Activated CD4-positive, alpha-beta T cell treated with anti-CD3 and anti-CD28 coated beads for 48 hours (primary cell): ENCODE data around the gene PTPRM.

Experiments used
- DNase-seq: peaks from one replicate; pipeline ENCODE4 v3.0.0-alpha.2; 2020

PTPRM gene

DNA sequence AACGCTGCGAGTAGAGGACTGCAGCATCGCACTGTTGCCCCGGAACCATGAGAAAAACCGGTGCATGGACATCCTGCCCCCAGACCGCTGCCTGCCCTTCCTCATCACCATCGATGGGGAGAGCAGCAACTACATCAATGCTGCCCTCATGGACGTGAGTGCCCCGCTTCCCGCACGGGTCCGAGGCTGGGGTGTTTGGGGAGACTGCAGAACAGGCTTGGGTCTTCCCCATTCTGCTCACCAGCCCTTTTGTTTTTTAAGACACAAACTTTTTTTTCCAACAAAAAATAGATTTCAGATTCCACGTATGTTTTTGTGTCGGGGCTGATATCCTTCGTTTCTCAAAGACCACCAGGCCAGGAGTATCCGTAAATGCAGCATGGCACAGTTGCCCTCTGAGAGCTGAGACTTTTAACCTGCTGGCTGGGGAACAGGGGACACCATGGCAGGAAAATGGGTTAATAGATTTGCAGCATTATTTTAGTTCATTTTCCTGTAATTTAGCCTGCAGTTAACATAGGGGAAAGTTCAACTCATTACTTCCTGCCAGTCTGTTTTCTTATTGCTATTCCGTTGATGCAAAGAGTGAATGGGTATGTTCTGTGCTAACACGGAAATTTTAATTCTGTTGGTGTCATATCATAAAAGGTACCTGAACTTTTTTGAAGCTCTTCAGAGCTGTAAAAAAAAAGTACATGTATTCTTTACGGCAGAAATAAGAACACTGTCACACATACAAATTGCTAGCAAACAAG is 812.2 kb downstream of the PTPRM start:
- DNase-seq = no peak

DNA sequence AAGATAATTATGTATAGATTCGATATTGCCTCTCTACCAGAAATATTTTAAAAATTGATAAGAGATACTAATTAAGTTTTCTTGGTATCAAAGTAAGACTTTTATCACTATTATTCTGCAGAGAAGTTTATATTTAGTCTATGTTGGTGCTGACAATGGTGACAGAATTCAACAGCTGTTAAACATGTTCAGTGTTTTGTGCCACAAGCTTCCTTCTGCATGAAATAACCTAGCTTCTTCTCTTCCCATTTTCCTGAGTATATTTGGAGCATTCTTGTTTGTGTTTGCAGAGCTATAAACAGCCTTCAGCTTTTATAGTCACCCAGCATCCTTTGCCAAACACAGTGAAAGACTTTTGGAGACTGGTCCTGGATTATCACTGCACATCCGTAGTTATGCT is 812.9 kb downstream of the PTPRM start:
- DNase-seq = no peak

DNA sequence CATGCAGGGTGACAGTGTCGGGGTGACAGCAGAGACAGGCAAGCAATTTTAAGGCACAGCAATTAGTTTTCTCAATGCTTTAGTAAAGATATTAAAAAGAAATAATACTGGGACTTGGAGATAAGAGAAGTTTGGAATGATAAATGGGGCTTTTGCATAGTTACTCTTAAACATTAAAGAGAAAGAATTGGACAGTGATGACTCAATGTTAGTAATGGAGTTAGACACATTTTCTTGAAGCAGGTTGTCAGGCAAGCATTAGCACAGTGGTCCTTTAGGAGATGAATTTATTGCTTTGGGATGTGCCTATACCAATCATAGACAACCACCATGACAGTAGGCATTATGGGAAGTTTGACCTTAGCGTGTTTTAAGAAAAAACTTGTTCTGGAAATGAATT is 813.8 kb downstream of the PTPRM start:
- no peak for DNase-seq

DNA sequence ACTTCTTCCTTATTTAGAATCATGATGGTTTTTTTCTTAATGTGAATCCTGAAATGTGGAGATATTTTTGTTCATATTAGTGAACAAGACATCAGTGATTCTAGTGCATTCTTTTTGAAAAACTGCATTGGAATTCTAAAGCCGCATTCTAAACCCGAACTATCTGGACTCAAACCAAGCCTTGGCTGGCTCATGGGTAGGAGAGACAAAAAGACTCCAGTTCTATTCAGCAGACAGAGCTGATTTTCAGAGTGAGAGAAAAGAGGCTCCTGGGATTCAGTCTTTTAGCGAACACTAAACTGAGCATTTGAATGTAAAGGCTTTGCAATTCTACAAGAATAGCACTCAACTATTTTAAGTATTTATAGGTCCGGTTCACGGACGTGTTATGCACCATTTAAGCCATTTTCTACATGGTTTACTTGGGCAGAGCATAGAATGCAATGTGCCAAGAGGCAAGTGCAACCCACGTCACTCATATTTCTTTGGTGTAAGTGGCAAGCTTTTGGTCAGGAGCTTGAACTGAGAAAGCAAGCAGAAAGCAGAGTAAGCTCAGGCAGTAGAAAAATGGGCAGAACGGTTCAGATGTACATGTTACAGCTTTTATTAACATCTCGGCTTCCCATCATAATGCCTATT is 814.8 kb downstream of the PTPRM start:
- no peak for DNase-seq

DNA sequence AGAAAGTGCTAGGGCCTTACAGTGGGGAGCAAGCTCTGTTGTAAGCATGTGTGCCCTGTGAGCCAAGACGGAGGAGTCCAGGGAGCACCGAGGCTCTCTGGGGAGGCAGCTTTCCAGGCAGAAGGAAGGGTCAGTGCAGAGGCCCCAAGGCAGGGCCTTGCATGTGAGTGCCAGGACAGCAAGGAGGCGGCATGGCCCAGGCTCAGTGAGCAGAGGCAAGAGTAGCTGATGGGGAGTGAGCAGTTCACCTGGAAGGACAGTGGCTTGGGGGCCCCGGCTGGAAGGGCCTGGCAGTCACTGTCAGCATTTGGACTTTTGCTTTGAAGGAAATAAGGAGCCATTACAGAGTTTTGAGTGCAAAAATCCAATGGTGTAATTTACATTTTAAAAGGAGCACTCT is 818.3 kb downstream of the PTPRM start:
- DNase-seq = no peak

DNA sequence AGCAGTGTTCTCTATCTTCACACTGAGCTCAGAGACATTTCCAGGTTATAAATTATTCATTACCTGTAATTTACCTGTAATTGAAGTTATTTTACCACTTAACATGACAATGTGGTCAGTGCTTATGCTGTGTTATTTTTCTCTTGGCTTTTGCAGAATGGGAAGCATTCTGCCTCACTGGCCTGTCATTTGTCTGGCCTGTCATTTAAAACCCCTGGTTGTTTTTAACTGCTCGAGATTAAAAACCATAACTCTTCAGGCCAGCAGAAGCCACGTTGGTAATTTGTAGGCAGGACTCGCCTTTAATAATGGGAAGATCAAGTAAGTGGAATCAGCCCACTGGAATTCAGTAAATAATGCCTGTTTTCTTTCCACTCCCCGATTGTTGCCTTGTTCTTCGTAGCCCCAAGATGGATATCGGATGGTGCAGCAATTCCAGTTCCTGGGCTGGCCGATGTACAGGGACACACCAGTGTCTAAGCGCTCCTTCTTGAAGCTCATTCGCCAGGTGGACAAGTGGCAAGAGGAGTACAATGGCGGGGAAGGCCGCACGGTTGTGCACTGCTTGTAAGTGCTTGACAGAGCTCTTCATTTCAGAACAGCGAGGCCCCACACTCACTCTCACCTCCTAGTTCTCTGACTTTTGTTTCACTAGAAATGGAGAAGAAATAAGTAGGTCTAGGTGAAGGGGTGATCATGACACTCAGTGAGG is 819.7 kb downstream of the PTPRM start:
- DNase-seq = no peak

DNA sequence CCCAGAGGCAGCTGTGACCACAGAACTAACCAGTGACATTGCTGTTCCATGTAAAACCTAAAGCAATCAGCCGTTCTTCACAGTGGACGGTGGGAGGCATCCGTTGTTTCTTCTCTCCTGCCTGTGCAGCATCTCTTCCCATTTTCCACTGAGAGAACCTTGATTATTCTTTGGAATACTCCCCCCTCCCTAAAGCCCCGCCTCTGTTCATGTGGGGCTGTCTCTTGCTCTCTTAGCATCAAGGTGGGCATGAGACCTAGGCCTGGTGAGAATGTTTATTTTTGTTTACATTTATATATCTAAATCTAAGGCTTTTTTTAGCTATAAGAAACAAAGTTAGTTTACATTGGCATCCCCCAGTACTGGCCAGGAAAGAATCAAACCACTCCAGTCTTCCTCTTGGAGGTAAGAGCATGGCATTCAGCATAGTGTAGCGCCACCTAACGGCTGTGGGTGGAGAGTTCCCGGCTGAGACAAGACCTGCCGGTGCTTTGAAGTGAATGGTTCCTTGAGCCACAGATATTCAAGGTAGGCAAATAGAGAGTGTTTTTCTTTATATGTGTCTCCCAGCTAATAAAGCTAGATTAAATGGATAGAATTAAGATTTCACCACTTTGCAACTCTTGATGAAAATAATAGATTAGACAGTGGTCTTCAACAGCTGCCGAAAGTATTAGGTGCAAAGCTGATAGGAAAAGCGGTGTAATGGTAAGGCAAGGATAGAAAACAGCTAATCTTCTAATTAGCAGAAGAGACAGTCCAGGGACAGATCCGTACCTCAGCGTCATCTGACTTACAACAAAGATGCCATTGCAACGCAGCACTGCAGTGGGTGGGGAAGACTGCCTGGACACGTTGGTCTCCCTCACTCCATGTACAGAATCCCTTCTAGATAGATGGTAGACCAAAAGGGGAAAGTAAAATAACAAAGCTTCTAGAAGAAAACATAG is 822.5 kb downstream of the PTPRM start:
- DNase-seq = peak; percentile 61

DNA sequence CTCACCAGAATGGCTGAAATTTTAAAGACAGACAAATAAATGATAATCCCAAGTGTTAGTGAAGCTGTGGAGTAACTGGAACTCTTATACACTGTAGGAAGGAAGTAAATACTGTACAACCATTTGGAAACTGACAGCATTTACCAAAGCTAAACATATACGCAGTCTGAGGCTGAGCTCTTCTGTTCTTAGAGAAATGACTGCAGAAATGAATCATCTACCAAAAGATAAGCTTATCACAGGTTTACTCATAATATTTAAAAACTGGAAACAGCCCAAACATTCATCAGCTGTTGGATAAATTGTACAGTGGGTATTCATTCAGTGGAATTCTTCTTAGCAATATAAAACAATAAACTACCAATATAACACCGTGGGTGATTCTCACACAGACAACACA is 824.0 kb downstream of the PTPRM start:
- no peak for DNase-seq

DNA sequence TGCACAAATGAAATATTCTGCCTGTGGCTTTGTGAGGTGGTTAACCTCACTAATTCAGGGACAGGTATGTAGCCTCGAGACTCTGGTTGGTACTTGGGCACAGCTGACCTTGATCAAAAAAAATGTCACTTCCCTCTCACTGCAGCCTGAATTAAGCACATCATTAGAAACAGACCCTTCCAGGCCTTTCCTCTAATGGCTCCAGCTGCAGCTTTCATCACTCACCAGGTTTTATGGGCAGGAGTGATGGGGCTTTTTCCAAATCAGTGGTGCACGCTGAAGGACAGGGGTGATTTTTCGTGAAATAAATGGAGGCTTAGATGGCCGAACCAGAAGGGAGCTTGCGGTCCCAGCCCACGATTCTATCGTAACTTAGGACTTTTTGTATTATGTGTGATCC is 829.1 kb downstream of the PTPRM start:
- DNase-seq = no peak

DNA sequence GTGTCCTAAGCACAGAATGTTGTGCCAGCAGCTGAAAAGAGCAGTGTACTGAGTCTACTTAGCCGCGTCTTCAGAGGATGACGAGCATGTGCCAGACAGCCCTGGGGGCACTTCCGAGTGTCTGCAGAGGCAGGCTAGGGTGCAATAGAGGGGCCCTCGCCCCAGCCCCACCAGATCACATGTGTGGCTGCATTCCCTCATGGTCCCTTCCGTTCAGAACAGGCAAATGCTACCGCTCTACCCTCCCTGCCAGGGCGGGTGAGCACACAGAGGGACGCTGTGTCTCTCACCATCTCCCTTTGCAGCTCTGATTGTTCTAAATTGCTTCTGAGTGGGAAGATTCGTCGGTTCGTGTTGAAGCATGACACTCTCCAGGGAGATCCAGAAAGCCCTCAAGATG is 829.9 kb downstream of the PTPRM start:
- DNase-seq = no peak

DNA sequence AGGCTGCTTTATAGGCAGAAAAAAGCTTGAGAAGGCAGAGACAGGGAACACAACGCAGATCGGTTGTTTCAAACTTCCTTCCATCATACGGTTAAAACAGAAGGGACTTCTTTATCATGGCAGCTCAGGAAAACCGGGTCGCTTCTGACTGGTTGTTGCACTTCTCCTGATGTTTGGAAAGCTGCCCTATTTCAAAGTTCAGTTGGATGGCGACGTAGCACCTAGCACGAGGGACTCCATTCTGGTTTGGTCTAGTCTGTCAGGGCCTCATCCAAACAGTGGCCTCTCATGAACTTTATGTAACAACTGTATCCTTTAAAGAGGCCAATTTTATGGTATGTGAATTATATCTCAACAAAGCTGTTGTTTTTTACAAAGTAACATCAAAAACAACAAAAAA is 832.0 kb downstream of the PTPRM start:
- no peak for DNase-seq

DNA sequence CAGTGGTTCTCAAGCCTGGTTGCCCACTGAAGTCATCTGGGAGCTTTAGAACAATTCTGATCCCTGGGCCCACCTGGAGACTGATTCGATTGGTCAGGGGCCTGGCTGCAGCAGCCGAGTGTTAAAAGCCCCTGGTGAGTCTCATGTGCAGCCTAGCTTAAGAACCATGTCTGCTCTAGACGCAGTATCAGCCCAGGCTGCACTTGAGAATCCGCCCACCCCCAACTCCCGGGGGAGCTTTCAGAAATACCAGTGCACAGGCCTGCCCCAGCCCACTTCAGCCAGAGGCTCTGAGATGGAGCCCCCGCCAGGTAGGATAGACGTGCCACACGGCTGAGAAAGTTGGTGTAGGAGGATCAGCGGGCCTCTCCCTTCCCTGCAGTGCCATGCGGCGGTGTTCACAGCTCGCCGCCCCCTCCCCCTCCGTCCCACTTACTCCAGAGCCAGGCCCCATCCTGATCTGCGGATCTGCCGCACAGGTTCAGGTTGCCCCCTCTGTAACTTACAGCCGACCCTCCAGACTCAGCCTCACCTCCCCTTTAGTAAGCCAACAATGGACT is 833.2 kb downstream of the PTPRM start:
- no peak for DNase-seq

DNA sequence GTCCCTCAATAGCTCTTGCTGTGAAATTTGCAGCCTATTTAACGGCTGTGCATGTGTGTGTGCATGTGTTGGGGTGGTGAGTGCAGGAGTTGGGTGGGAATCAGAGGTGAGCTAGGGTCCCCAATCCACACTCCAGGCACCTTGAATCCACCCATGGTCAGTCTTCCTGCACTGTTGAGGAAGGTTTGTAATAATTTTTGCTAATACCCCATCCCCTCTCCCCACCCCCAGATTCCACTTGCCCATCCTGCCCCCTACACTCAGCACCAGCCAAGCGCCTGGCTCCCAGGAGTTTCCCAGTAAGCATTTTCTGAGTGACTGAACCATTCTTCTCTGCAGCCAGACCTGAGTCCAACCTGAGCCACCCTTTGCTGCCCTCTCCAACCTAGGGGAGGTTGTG is 833.7 kb downstream of the PTPRM start:
- no peak for DNase-seq

DNA sequence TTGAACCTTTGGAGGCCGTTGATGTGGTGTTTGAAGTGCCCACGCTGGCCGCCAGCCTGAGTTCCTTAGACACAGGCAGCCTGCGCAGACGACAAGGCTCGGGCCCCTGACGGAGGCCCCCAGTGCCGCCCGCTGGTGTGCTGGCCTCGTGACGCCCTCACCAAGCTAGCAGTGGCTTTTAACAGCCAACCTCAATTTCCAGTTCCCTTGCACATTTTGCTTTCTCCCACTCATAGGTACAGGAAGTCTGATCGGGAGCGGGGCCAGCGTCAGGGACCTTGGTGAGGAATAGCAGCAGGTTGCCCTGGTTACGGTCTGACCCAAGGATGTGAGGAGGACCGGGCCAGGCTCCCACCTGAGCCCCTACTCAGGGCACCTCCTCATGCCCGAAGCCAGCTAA is 834.5 kb downstream of the PTPRM start:
- no peak for DNase-seq

DNA sequence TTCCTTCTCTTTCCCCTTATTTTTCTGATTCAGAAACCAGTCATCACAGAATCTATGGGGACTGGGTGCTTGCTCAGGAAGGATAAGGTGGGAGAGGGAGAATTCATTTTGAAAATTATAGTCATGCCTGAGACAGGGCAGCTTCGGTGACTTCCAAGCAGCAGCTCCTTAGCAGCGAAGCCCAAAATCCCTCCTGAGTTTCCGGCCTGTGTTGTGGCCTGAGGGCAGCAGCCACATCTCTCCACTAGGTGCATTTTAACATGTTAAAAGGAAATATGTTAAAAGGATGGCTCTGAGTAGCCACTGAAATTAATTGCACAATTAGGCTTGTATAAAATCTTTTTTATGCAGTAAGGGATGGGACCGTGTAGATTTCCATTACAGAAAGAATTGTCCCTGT is 835.1 kb downstream of the PTPRM start:
- DNase-seq = no peak

DNA sequence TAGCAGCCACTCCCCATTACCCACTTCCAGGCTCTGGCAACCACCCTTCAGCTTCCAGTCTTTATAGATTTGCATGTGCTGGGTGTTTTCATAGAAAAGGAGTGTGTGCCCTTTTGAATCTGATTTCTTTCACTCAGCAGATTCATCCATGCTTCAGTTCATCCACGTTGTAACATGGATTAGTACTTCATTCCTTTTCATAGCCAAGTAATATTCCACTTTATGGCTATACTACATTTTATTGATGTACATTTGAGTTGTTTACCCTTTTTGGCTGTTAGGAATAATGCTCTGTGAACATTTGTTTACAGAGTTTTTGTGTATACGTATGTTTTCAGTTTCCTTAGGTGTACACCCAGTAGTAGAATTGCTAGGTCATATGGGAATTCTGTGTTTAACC is 836.6 kb downstream of the PTPRM start:
- DNase-seq = no peak

DNA sequence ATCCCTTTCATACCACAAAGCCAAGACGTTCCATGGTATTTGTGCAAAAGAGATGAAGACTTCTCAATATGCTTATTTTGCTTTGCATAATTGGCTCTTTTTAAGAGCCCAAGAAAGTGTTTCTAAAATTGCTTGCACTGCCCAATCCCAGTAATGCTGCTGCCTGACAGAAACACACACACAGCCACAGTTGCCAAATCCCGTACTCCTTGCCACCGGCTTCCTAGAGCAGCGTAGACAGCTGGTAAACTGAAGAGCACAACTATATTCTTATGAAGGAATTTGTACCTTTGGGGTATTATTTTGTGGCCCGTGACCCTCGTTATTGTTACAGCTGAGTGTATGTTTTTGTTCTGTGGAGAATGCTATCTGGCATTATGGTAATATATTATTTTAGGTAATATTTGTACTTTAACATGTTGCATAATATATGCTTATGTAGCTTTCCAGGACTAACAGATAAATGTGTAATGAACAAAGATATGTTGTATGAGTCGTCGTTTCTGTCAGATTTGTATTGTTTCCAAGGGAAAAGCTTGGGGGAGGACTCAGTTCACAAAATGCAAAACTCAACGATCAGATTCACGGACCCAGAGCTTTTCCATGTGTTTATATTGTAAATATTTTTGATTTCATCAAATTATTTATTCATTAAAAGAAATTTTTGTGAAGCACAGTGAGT is 839.2 kb downstream of the PTPRM start:
- DNase-seq = no peak

DNA sequence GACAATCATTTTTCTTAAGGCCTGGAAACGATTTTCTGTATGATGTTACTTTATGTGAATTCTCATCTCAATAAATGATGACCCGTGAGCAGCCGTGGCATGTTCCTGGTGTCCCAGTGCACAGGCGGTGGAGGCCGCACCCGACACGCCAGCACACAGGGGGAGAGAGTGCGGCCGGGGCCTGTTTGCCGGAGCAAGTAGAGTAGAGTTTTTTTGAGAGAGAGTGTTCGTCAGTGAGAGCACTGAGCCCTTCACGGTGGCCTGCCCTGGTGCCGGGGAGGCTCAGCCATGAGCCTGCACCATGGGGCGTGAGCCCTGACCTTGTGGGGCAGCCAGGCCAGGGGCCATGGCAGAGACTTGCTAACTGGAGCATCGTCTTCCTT is 839.7 kb downstream of the PTPRM start:
- no peak for DNase-seq

DNA sequence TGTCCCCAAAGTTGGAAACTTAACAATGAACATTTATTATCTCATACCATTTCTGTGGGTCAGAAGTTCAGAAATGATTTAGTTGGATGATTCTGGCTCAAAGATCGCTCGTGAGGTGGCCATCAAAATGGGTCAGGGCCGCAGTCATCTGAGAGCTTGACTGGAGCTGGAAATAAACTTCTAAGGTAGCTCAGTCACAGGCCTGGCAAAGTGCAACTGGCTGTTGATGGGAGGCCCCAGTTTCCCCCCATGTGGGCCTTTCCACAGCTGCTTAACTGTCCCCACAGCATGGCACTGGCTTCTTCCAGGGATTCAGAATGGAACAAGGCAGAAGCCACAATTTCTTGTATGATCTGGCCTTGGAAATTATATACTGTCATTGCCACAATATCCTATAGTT is 842.0 kb downstream of the PTPRM start:
- DNase-seq = no peak

DNA sequence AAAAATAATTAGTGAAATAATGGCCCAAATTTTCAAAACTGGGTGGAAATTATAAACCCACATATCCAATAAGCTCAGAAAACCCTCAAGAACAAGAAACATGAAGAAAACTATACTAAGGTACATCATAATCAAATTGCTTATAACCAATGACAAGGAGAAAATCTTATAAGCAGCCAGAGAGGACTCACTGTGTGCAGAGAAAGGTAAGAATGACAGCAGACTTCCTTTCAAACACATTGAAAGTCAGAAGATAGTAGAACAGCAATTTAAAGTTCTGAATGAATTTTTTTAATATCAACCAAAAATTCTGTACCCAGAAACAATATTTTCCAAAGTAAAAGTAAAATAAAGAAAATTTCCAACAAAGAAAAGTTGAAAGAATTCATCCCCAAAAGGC is 844.4 kb downstream of the PTPRM start:
- no peak for DNase-seq

DNA sequence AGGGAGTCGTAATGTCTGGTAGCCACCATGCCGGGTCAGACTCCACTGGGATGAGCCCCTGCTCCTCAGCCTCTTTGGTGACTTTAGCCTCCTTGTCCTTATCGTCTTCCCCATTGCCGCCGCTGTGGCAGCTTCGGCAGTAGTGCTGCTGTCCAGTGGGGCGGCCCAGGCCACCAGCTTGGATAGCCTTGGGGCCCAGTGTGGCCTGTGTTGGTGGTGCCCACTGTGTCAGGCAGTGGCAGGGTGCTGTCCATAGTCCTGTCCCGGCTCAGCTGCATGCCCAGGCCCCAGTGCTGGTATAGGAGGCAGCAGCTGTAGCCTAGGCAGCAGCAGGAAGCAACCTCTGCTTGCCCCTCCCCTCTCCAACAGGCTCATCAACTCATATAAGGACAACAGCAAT is 845.0 kb downstream of the PTPRM start:
- DNase-seq = no peak

DNA sequence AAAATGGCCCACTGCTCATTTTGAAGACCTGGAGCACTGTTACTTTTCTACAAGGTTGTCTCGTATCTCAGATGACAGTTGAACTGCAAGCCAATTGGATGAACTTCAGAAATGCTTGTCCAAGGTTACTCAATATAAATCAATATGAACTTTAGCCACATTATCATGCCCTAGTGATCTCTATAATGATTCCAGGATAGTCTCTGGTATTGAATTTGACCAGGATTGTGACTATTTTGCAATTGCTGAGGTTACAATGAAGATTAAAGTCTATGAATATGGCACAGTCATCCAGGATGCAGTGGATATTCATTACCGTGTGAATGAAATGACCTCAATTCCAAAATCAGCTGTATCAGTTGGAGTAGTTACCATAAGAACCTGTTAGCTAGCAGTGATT is 846.1 kb downstream of the PTPRM start:
- DNase-seq = no peak
